ENCODE results near the gene RAMACL. TPM values are rescaled to one million over a fixed set of nuclear protein-coding genes. Genes with fewer than 3 reads are reported as not detected.
A peak's percentile ranks its signal among the peaks of the same experiment; 100 is the strongest.

The RAMACL gene
- polyA plus RNA-seq, 6 donors from 2014 or later = 0.23 to 0.65 (median 0.52) TPM; not detected in 1

DNA sequence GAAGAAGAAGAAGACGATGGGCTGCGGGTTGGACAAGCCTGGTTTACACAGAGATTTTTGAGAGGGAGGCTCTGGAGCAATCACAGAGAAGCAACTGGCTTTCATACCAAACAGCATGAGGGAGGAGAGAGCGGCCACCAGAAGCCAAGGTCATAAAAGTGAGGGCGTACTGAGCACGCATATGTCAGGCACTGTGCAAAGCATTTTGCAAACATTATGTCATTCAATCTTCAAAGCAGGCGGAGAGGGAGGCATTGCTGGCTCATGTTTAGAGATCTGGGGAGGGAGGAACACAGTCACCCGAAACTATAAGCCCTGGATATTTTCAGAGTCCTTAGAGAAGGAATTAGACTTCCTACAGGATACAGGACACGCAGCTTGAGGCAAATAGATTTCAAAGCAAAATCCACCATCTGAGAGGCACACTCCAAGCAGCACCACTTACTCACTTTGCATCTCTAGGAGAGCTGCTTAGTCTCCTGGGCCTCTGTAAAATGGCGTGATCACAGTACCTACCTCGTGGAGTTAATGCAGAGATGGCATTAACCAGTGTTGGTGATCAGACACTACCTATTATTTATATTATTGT lies 24.6 kb downstream of the RAMACL start:
- DNase-seq (no peak), ATAC-seq (ENCODE audit: low read depth in 2 of 2) (no peak)
- Mint-ChIP-seq H3K27me3 (peaks cover 15 to 23% (median 20%) of the 10 kb centered on the region in 3 donors), H3K4me1 (peaks cover 0 to 9% (median 4%) of the 10 kb centered on the region in 3 donors), H3K27ac (peak overlapping the region in 1 of 6 donors; percentile 20), H3K36me3 (peaks cover 6 to 28% of the 10 kb centered on the region in 2 donors), H3K9me3 (peaks cover 0 to 14% (median 6%) of the 10 kb centered on the region in 7 donors), H3K4me3 (no peak overlapping the region)

- Mint-ChIP-seq H3K4me3 (no peak overlapping the region), H3K27ac (no peak overlapping the region), H3K4me1 (peaks cover 0 to 13% (median 9%) of the 10 kb centered on the region in 3 donors), H3K9me3 (peaks cover 0 to 14% (median 6%) of the 10 kb centered on the region in 7 donors), H3K36me3 (peaks cover 6 to 28% of the 10 kb centered on the region in 2 donors), H3K27me3 (peaks cover 15 to 33% (median 30%) of the 10 kb centered on the region in 3 donors)
- no peak for DNase-seq
- ATAC-seq (ENCODE audit: low read depth in 2 of 2) = no peak
Measured at GRCh38 chr6:166560222-166560621, 26.3 kb downstream of the RAMACL start.

DNA sequence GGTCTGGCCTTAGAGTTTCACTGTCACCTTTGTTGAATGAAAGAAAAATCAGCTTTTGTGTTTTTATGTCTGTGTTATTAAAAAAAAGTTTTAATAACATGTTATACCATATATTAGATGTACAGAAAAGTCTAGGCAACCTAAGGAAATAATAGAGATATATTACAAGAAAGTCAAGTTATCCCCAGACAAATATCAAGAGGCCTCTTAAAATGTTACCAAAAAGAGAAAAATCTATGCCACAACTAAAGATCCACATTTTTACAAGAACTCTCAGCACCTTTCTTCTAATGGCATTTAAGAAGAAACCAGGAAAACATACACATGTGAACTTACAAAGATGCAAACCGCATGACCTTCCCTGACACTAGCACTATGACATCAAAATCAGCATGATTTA lies 26.8 kb downstream of the RAMACL start:
- Mint-ChIP-seq H3K27me3 (peaks cover 15 to 32% (median 32%) of the 10 kb centered on the region in 3 donors), H3K4me1 (peaks cover 0 to 13% (median 9%) of the 10 kb centered on the region in 3 donors), H3K9me3 (peaks cover 0 to 14% (median 6%) of the 10 kb centered on the region in 7 donors), H3K4me3 (no peak overlapping the region), H3K36me3 (peaks cover 6 to 26% of the 10 kb centered on the region in 2 donors), H3K27ac (no peak overlapping the region)
- no peak for ATAC-seq (ENCODE audit: low read depth in 2 of 2)
- no peak for DNase-seq

DNA sequence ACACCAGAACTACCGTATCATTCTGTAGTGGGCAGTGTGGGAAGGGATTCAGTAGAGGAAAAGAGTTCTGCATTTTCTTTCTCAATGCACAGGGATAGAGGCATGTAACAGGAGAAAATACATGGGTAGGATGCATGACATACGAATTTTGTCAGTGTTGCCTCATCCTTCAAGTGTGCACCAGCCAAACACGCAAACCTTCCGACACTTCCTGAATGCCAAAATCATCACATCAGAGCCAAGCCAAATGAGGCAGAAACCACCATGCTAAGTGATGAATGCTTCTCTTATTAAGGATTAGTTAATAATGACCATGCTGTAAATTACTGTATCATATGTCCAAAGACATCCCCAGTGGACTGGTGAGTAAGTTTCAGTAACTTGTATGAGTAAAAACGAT lies 27.3 kb downstream of the RAMACL start:
- peaks cover 0 to 14% (median 6%) of the 10 kb centered on the region in 7 donors for H3K9me3 Mint-ChIP-seq
- peaks cover 11 to 28% (median 27%) of the 10 kb centered on the region in 3 donors for H3K27me3 Mint-ChIP-seq
- no peak for DNase-seq
- no peak for ATAC-seq (ENCODE audit: low read depth in 2 of 2)
- H3K27ac Mint-ChIP-seq = no peak overlapping the region
- peaks cover 0 to 10% (median 9%) of the 10 kb centered on the region in 3 donors for H3K4me1 Mint-ChIP-seq
- peaks cover 6 to 22% of the 10 kb centered on the region in 2 donors for H3K36me3 Mint-ChIP-seq
- H3K4me3 Mint-ChIP-seq = no peak overlapping the region

DNA sequence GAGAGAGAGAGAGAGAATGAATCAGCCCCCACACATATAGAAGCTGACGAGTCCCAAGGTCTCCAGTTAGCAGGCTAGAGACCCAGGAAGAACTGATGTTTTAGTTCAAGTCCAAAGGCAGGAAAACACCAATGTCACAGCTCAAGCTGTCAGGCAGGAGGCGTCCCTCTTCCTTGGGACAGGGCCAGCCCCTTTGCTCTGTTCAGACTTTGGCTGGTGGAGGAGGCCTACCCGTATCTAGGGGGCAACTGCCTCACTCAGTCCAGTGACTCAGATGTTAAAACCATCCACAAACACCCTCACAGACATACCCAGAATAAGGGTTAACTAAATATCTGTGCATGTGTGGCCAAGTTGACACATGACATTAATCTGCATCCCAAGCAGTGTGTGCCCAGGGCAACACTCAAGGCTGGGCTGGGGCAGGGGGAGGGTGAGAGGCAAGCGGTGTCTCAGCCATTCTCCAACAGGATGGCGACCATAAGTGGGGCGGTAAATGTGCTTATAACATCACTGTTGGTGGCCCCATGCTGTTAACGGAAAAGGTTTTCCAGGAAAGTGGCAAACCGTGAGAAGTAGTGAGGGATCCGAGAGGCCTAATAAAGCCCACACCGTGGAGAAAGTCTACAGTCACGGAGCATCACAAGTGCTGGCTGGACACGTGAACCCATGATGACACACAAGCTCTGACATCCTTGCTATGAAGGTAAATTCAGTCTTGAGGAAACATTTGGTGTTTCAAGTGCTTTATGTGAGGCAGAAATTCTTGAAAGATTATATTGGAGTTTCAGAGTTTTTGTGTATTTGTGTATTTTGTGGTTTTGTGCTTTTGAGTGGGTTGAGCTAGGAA lies 28.1 kb downstream of the RAMACL start:
- no peak for ATAC-seq (ENCODE audit: low read depth in 2 of 2)
- no peak for DNase-seq
- Mint-ChIP-seq H3K36me3 (peaks cover 6 to 20% of the 10 kb centered on the region in 2 donors), H3K27ac (no peak overlapping the region), H3K27me3 (peaks cover 9 to 24% (median 23%) of the 10 kb centered on the region in 3 donors), H3K4me1 (peaks cover 0 to 9% (median 9%) of the 10 kb centered on the region in 3 donors), H3K4me3 (no peak overlapping the region), H3K9me3 (peaks cover 0 to 14% (median 6%) of the 10 kb centered on the region in 7 donors)

DNA sequence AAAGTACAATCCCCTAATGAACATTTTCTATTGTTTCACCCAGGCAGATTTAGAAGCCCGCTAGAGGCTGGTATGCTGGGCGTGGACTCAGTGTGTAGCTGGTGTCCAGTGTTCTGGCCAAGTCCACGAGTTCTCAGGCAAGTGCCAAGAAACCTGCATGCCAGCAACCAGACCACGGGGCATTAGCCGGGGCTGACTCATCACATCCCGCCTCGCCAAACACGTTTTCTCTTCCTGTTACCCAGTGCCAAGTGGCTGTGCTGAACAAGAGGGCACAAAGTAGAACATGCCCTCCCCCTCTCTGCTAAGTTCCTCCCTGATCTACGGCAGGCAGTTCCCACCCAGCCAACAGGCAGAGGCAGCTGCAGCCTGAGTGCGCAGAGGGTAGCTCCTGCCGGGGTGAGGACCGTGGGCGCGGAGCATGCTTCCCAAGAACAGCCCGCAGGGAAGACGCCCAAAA lies 29.6 kb downstream of the RAMACL start:
- no peak overlapping the region for H3K27ac Mint-ChIP-seq

DNA sequence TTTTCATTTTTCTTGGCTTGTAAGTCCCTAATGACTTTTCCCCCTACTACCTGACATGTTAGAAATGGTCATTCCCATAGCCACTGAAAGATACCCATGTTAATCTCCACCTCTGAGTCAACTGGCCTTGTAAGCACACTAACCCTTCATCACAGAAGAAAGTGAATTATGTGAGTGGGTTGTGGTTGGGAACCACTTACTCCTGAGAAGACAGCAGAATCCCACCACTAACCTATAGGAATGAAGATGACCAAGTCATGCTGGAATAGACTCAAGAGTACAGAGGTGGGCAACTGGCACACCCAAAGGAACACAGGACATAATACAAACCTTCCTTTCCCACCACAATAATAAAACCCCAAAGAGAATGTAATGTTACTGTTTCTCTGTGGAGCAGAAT lies 30.1 kb downstream of the RAMACL start:
- no peak overlapping the region for H3K4me3 Mint-ChIP-seq
- no peak for DNase-seq
- H3K27ac Mint-ChIP-seq = peak overlapping the region in 1 of 6 donors; percentile 42
- peaks cover 0 to 9% (median 9%) of the 10 kb centered on the region in 3 donors for H3K4me1 Mint-ChIP-seq
- peaks cover 0 to 14% (median 4%) of the 10 kb centered on the region in 7 donors for H3K9me3 Mint-ChIP-seq
- peaks cover 6 to 16% of the 10 kb centered on the region in 2 donors for H3K36me3 Mint-ChIP-seq
- ATAC-seq (ENCODE audit: low read depth in 2 of 2) = no peak
- H3K27me3 Mint-ChIP-seq = peaks cover 9 to 19% (median 16%) of the 10 kb centered on the region in 3 donors

More for the DNA sequence above, 29.6 kb downstream of the RAMACL start:
- H3K36me3 Mint-ChIP-seq = peaks cover 6 to 20% of the 10 kb centered on the region in 2 donors
- ATAC-seq (ENCODE audit: low read depth in 2 of 2) (peak in 1 of 2 donors; percentile 50), DNase-seq (no peak)
- peaks cover 9 to 23% (median 16%) of the 10 kb centered on the region in 3 donors for H3K27me3 Mint-ChIP-seq
- H3K4me3 Mint-ChIP-seq = peak overlapping the region in 2 of 8 donors; percentile 14 to 22
- peaks cover 0 to 9% (median 9%) of the 10 kb centered on the region in 3 donors for H3K4me1 Mint-ChIP-seq
- H3K9me3 Mint-ChIP-seq = peaks cover 0 to 14% (median 6%) of the 10 kb centered on the region in 7 donors

DNA sequence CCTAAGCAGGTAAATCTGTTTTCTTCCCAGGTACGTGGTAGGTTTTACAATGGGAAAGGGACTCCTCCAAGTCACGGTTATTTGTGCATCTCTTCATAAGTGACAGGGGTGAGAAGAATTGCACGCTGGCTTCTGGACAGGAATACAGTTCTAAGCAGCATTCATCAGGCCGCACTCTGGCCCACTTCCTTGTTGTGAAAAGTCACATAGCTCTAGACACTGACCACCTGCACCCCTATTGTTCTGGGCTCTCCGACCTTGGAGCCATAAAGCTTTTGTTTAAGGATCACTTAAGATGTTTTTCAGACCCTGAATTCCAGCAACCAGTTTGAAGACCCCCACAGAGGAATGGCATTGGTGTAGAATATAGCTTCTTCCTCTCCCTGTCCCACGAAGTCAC lies 31.4 kb downstream of the RAMACL start:
- DNase-seq = no peak
- Mint-ChIP-seq H3K4me1 (peaks cover 0 to 9% (median 9%) of the 10 kb centered on the region in 3 donors), H3K27me3 (peaks cover 9 to 17% (median 16%) of the 10 kb centered on the region in 3 donors), H3K4me3 (no peak overlapping the region), H3K9me3 (peaks cover 0 to 11% (median 4%) of the 10 kb centered on the region in 7 donors), H3K36me3 (peaks cover 4 to 5% of the 10 kb centered on the region in 2 donors), H3K27ac (no peak overlapping the region)
- no peak for ATAC-seq (ENCODE audit: low read depth in 2 of 2)

DNA sequence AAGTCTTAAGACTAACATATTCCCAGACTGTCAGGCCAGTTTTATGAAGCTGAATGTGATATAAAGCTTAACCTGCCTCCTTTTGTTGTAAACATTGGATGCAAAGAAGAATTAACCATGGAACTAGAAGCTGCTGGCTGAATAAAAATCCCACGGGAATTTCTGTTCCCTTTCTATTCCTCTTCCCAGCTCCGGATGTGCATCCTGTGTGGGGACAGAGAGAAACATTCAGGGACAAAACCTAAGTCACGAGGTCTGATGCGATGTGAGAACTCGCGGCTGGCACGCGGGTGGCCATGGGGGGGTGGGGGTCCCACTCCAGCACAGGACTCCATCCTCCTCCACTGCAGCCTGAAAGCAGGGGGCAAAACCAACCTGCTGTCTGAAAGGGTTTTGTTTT lies 32.2 kb downstream of the RAMACL start:
- ATAC-seq (ENCODE audit: low read depth in 2 of 2) = no peak
- H3K27ac Mint-ChIP-seq = no peak overlapping the region
- DNase-seq = no peak
- H3K9me3 Mint-ChIP-seq = peaks cover 0 to 5% (median 2%) of the 10 kb centered on the region in 7 donors
- H3K4me1 Mint-ChIP-seq = peaks cover 0 to 9% (median 9%) of the 10 kb centered on the region in 3 donors
- H3K4me3 Mint-ChIP-seq = no peak overlapping the region
- H3K36me3 Mint-ChIP-seq = no peaks in the 10 kb centered on the region
- peaks cover 9 to 17% (median 16%) of the 10 kb centered on the region in 3 donors for H3K27me3 Mint-ChIP-seq

- Mint-ChIP-seq H3K27ac (no peak overlapping the region), H3K4me3 (no peak overlapping the region), H3K27me3 (peaks cover 9 to 17% (median 16%) of the 10 kb centered on the region in 3 donors), H3K9me3 (peaks cover 0 to 5% (median 0%) of the 10 kb centered on the region in 7 donors), H3K4me1 (peaks cover 0 to 9% (median 9%) of the 10 kb centered on the region in 3 donors), H3K36me3 (no peaks in the 10 kb centered on the region)
- ATAC-seq (ENCODE audit: low read depth in 2 of 2) = no peak
- DNase-seq = no peak
Measured at GRCh38 chr6:166553563-166554271, 32.8 kb downstream of the RAMACL start.

DNA sequence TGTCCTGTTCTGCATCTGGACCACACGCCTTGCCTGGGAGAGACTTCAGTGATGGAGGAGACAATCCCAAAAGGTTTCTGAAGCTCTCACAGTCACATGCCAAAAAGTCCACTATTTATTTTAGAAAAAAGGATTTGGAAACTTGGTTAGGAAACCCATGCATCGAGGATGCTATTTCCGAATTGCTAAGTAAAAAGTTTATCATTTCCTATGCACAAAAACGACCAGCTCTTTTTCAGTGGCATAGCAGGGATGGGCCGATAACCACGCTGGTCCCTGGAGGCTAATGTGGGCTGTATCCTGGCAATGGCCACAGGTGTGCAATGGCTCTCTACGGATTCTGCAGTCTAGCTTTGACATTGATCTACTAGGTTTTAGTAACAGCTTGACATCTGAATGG lies 33.9 kb downstream of the RAMACL start:
- Mint-ChIP-seq H3K36me3 (no peaks in the 10 kb centered on the region), H3K27ac (no peak overlapping the region), H3K4me1 (peaks cover 0 to 9% (median 9%) of the 10 kb centered on the region in 3 donors), H3K4me3 (no peak overlapping the region), H3K9me3 (no peaks in the 10 kb centered on the region), H3K27me3 (peaks cover 7 to 17% (median 16%) of the 10 kb centered on the region in 3 donors)
- ATAC-seq (ENCODE audit: low read depth in 2 of 2) = no peak
- DNase-seq = no peak

- Mint-ChIP-seq H3K9me3 (no peaks in the 10 kb centered on the region), H3K36me3 (no peaks in the 10 kb centered on the region), H3K27ac (no peak overlapping the region), H3K4me1 (peaks cover 0 to 5% (median 5%) of the 10 kb centered on the region in 3 donors), H3K4me3 (no peak overlapping the region), H3K27me3 (peaks cover under 1 to 13% (median 11%) of the 10 kb centered on the region in 3 donors)
- ATAC-seq (ENCODE audit: low read depth in 2 of 2) (no peak), DNase-seq (no peak)
Measured at GRCh38 chr6:166551754-166552495, 34.6 kb downstream of the RAMACL start.
